AG09309 (cell line): ENCODE measurements around the gene TRPV3.

ENCODE experiments used
- DNase-seq: peaks from one replicate; pipeline ENCODE4 v3.0.0-alpha.2; 2010; ENCODE audit warnings: low read depth
- H3K4me3 ChIP-seq: 2 replicates; pipeline ENCODE4 v1.5.1; 2011; ENCODE audit warnings: mild to moderate bottlenecking, low read depth, low read length, moderate library complexity; ENCODE audit not compliant: control insufficient read depth
- CTCF ChIP-seq: IDR thresholded peaks from 2 replicates; pipeline ENCODE4 v1.5.1; 2011; ENCODE audit warnings: mild to moderate bottlenecking, low read depth, low read length, inconsistent platforms; ENCODE audit not compliant: insufficient read depth, control insufficient read depth; ENCODE audit errors: missing control alignments

TRPV3 gene

GRCh38 chr17:3532859-3533142, 24.8 kb downstream of the TRPV3 start:
- no peak for DNase-seq
- TF ChIP-seq CTCF = no peak
- H3K4me3 ChIP-seq = no peak overlapping the region

- no peak for DNase-seq
- no peak for TF ChIP-seq CTCF
- no peak overlapping the region for H3K4me3 ChIP-seq
Observed at GRCh38 chr17:3532106-3532858, 25.3 kb downstream of the TRPV3 start.

GRCh38 chr17:3531266-3532101, 26.1 kb downstream of the TRPV3 start:
- no peak overlapping the region for H3K4me3 ChIP-seq
- no peak for DNase-seq
- no peak for TF ChIP-seq CTCF

- no peak for TF ChIP-seq CTCF
- DNase-seq = no peak
- no peak overlapping the region for H3K4me3 ChIP-seq
Observed at GRCh38 chr17:3529817-3530741, 27.5 kb downstream of the TRPV3 start.

- DNase-seq = no peak
Observed at GRCh38 chr17:3528880-3529511, 28.6 kb downstream of the TRPV3 start.

More at GRCh38 chr17:3528880-3529511, 28.6 kb downstream of the TRPV3 start:
- no peak overlapping the region for H3K4me3 ChIP-seq
- TF ChIP-seq CTCF = no peak
